ENCODE results near the gene GCSAM.
A peak's percentile ranks its signal among the peaks of the same experiment; 100 is the strongest.

GCSAM gene

DNA sequence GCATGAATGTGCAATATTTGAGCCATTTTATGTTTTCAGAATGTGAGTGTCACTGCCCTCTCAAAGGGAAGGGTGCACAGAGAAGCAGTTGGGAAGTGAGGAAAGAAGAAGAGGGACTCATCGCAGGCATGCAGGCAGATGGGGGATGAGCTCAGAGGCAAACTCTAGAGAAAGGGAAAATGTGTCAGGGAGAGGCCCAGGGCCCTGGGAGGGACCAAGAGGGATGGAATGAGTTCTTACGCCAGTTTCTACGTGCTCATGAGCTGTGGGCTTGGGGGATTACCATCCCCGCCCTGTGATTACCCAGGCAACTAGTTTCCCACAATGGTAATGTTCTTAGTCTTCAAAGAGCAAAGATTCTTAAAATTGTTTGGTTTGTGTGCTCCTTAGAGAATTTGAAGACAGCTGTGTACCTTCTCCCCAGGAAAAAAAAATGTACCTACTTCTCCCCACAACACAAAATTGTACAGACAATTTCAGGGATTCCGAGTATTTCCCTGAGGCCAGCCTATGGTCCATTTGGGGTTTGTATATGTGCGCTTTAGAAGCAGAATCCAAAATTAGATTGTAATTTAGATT is 17.8 kb downstream of the GCSAM start:
- DNase-seq = no peak
- intact Hi-C loops (cut with DNase I) = loop anchor here (10.0 kb wide), 1 partner anchor 410 kb away; no protein-coding TSS in a partner anchor

DNA sequence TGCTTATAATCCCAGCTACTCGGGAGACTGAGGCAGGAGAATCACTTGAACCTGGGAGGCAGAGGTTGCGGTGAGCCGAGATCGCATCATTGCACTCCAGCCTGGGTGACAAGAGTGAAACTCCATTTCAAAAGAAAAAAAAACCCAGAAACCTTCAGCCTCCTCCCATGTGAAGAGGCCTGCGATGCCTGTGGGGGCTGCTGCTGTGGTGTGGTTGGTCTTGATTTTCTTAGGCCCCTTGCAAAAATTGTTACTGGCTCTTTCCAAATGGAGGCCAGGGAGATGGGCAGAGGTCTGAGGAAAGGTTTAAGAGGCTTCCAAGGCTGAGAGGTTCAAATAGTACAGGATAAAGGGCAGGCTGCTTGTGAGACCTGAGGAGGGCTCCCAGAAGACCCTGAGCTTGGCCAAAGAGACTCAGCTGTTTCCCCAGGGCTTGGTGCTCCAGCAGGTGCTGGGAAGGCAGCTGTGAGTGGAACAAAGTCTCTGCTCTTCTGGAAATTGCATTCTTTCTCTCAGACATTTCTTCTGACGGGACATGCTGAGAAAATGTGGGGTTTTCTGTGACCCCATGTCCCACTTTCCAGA is 18.4 kb downstream of the GCSAM start:
- intact Hi-C loops (cut with DNase I) = loop anchor here (10.0 kb wide), 1 partner anchor 410 kb away; no protein-coding TSS in a partner anchor

DNA sequence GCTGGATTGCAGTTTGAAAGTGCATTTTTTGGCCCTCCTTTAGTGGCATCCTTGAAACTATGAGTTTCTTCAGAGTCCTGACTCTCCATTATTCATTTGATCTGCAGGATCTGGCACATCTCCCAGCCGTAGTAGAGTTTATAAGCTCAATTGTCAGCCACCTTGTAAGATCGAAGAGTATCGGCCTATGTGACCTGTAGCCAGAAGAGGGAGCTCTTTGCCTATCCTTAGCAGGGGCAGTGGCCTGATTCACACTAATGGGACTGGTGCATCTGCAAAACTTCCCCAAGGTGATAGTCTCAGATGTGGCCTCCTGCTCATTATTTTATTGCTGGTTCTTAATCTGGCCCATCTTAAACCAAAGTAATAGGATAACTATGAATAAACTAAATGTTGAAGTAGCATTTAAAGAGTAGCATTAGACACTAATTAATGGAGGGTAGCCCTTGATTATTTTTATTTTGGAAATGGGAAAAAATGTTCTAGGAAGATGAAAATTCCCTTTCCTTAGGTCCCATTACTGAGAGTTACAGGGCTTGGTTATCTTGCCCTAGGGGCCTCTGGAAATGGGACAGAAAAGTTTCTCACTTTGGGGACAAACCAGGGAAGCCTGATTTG is 21.2 kb downstream of the GCSAM start:
- intact Hi-C loops (cut with DNase I) = loop anchor here (10.0 kb wide), 1 partner anchor 413 kb away; no protein-coding TSS in a partner anchor
- peak in 38 of 42 donors; percentile 11 to 76 (median 48) for DNase-seq

More for the DNA sequence above, 18.4 kb downstream of the GCSAM start:
- DNase-seq = no peak

DNA sequence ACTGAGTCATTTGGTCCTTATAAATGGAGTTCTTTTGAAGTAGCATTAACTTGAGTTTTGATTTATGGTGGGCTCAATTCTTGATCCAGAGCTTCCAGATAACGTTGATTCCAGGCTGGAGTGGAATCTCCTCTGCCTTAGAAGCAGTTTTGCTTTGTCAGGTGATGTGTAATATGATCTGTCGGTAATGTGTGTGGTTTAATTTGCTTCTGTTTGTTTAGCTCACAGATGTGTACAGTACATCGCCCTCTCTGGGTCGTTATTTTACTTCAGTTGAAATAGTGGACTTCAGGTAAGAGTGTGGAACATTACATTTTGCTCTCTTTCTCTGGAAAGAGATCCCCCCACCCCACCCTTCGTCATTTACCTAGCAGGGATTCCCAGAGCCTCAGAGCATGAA is 23.7 kb downstream of the GCSAM start:
- intact Hi-C loops (cut with DNase I) = no loop called here
- DNase-seq = no peak

DNA sequence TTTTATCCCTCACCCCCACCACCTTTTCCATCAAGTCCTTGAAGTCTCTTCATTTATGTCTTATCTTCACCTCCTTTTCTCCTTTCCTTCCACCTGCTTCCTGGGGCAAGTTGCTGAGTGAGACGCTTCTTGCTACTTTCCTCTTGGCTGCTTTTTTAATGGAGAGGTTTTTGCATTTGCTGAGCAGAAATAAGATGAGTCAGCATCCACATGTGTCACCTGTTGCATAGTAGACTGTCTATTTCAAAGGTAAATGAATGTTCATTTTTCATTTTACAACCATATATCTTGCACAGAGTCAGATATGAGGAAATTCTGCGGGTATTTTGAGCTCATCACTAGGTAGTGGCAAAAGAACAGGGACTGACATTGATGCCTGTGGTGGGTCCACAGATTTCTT is 28.3 kb downstream of the GCSAM start:
- intact Hi-C loops (cut with DNase I) = no loop called here
- DNase-seq = peak in 5 of 42 donors; percentile 12 to 44 (median 31)

DNA sequence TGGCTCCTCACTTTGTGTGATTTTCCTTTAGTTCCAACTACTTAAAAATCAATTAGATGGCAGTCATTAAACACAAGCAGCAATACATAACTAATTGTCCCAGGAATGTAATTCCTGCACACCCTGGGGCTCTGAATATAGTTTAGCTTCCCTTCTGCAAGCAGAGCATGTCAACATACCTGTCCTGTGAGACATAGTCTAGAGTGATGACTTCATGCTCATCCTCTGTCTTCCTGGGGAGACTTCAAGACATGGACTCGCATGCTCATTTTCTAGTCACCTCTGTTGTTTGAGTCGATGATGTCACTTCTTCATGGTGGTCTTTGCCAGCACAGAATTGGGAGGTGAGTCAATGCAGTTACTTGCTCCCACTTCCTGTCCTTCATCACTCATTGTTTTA is 31.1 kb downstream of the GCSAM start:
- DNase-seq = no peak
- intact Hi-C loops (cut with DNase I) = no loop called here

DNA sequence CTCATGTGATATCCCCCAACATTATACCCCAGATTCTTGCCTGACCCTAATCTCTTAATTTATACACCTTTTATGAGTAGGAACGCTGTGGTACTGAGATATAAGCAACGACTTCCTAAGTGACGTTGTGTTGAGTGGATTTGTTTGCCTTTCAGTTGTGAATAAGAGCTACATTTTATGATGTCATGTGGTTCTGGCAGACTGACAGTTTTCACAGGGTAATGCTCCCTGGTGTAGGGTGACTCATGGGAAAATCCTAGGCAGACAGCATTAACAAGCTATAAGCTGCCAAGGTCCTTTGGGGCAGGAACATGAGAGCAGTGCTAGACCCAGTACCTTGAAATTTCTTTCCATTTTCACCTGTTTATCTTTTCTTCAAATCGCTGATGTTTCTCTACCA is 35.7 kb downstream of the GCSAM start:
- DNase-seq = peak in 16 of 42 donors; percentile 17 to 72 (median 38)

DNA sequence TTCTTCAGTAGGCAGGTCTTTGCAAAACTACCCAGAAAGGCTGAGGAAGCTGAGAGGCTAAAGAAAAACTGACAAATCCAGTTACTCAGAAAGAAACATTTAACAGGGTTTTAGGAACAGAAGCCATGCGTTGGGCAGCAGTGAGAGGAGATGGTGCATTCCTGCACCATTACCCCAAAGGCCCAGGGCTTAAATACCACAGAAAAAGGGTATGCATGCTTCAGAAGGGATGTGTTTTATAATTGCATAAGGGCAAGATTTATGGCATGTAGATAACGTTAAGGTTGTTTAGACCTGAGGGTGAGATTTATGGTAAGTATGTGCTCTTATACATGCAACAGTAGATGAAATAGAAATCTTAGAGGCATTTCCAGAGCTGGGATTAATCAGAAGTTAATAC is 36.9 kb downstream of the GCSAM start:
- intact Hi-C loops (cut with DNase I) = no loop called here

More for the DNA sequence above, 35.7 kb downstream of the GCSAM start:
- intact Hi-C loops (cut with DNase I) = no loop called here

DNA sequence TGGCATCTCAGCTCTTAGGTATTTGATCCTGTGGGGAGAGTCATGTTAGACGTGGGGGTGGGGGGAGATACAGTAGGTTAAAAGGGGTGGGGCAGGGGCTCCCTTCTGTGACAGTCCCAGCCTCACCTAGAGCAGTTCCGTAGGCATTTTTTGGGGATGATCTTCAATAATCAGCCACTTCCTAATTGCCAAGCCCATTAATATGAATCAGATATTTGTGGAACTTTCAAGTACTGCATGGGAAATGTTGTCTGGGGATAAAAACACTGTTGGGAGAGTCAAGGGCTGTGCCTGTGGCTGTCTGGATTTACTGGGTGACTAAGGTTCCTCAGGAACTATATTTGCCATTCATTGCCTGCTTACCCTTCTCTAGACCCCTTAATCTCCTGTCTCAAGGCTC is 37.3 kb downstream of the GCSAM start:
- intact Hi-C loops (cut with DNase I) = no loop called here
- DNase-seq = no peak

More for the DNA sequence above, 36.9 kb downstream of the GCSAM start:
- no peak for DNase-seq

DNA sequence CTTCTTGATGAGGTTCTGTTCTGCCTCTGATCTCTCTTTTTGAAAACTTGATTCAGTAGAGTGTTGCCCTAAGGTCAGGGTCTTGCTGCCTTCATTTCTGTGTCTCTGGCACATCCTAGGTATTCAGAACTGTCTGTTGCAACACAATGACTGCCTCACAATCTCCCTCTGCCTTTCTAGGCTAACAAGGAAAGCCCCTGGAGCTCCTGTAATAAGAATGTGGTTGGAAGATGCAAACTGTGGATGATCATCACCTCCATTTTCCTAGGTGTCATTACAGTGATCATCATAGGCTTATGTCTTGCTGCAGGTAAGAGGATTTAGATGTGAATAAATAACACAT is 39.9 kb downstream of the GCSAM start:
- DNase-seq = no peak
- intact Hi-C loops (cut with DNase I) = no loop called here

DNA sequence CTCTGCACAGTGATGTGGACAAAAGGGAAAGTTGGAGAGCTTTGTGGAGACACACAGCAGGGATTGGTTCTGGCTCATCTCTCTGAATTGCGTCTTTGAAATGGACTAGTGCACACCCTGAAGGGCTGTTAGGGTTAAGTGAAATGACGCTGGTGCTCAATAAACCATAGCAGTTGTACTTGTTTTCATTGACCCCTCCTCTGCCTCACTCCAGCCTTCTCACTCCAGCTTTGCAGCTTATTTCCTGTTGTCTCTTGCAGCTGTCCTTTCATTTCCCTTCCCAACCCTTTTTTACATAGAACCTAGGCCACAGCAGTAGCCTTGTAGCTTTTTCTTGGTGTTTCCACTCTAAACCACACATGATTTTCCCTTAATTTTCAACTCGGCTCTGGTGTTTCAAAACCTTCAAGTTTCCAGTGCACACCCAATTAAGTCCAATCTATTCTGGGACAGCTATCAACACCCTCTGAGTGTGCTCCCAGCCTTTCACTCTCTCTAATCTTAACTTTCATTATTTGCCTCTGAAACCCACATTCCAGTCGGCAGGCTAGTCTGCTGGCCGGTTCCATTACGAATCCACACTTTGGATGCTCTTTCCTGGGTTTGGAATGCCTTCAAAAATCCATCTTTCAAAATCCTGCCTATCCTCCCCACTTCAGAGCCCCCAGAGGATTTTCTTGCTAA is 40.4 kb downstream of the GCSAM start:
- intact Hi-C loops (cut with DNase I) = no loop called here
- peak in 1 of 42 donors; percentile 21 for DNase-seq

DNA sequence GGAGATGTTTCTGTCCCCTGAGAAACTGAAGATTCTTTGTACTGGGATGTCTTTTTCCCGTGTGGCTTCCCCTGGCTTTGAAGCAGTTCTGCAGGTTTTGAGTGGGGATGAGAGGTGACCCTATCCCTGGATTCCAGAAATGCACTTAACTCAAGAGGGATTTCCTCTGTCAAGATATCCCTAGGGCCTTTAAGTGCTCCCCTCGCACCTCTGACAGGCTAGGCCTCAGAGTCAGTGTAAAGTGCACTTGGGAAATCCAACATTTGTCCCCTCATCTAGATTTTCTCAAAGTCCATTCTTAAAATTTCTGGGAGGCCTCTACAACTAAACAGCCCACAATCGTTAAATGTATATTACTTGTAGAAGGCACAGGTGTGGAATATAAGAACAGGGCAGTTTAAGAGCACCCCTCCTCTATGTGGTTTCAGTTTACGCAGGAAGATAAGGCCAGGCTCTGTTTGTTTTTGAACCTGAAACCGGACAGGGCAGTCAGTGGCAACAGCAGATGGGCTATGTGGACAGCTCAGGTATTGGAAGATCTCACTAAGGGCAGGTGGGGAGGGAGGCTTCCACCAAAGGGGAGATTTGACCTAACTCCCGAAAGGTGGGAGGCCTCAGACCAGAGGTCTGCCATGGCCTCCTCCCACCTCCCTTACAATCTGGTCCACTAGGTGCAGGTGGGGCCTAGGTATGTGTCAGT is 42.0 kb downstream of the GCSAM start:
- intact Hi-C loops (cut with DNase I) = no loop called here
- DNase-seq = no peak

DNA sequence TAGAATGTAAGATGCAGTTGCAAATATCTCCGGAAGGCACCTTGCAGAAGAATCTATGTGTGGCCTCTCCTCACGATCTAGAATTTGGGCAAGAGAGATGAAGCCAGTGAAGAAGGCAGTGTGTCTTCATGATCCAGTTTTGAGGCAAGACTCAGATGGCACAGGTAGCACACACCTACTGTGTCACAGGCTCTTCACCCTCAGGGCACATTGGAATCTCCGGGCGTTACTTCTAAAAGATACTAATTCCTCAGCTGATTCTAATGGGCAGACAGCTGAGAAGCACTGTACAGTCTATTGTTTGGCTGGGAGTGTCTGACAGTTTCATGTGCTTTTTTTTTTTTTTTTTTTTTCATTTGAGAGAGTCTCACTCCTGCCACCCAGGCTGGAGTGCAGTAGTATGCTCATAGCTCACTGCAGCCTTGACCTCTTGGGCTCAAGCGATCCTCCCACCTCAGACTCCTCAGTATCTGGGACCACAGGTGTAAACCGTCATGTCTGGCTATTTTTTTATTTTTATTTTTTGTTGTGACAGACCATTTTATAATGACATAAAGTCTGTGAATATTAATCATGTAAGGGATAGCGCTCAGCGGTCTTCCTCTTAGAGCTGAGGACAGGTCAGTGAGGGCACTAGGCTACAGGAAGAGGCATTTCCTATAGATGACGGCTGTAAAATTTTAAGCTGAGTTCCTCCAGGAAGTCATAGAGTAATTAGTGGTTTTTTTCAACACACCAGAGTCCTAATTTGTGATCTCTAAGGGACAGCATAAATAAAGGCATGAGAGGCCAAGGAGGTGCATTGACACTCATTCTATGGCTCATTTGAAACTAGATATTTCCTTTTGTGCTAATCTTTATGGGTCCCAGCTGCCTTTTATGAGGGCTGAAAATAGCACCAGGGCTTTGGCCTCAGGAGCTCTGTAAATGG is 42.8 kb downstream of the GCSAM start:
- no peak for DNase-seq
- intact Hi-C loops (cut with DNase I) = no loop called here

DNA sequence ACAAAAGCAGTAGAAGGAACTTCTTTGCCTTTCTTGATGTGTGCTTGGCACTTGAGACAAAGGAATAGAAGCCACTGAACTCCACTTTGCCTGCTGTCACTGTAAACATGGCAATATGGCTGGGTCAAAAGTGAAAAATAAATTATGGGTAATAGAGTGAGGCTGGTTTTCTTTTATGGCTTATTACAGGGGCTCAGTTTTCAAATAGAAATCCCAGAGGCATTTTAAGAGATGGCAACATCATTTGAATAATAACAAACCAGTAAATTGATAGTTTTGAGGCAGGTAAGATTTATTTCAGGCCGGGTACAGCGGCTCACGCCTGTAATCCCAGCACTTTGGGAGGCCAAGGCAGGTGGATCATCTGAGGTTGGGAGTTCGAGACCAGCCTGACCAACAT is 44.1 kb downstream of the GCSAM start:
- DNase-seq = no peak
- intact Hi-C loops (cut with DNase I) = no loop called here

DNA sequence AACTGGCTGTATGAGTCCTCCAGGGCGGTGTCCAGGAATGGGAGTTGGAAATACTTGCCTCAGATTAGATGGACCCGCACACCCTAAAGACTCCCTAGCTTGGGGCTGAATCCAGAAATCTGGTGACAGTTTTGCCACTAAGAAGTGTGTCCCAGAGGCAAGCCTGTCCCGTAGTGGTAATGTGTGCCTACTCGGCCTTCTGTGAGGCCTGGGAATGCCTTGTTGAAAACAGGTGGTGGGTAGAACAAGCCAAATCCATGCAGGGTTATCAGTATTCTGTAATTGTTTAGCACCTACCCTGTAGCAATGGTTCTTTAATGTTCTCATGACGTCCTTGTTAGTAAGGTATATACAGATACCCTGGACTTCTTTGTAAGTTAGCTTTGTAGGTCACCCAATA is 45.3 kb downstream of the GCSAM start:
- no peak for DNase-seq

DNA sequence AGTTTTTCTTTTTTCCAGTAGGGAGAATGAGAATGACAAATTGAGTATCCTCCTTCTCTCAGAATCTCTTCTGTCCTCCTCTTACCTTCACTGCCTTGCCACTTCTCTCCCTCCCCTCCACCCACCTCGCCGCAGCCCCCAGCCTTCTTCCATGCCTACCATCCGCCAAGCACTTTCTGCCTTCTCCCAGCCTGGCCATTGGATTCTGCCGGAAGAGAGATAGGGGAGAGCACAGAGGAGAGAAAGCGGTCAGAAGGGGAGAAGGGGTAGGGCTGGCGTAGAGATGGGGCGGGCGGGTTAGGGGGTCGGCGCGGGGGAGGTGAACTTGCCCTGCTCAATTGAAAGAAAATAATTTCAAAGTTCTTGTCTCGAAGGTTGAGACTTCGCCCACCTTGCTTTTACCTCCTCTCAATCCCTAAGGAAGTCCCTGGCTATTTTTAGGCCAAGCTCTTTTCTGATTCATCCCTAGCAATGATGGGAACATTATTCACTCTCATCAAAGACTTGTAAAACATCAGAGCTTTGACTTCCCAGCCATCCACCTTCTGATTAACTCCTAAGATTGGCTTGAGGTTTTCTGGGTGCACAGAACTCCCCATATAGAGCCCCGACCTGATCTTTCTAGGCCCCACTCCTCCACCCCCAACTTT is 46.0 kb downstream of the GCSAM start:
- DNase-seq = peak in 8 of 42 donors; percentile 13 to 52 (median 38)
- intact Hi-C loops (cut with DNase I) = no loop called here

More for the DNA sequence above, 45.3 kb downstream of the GCSAM start:
- intact Hi-C loops (cut with DNase I) = no loop called here

DNA sequence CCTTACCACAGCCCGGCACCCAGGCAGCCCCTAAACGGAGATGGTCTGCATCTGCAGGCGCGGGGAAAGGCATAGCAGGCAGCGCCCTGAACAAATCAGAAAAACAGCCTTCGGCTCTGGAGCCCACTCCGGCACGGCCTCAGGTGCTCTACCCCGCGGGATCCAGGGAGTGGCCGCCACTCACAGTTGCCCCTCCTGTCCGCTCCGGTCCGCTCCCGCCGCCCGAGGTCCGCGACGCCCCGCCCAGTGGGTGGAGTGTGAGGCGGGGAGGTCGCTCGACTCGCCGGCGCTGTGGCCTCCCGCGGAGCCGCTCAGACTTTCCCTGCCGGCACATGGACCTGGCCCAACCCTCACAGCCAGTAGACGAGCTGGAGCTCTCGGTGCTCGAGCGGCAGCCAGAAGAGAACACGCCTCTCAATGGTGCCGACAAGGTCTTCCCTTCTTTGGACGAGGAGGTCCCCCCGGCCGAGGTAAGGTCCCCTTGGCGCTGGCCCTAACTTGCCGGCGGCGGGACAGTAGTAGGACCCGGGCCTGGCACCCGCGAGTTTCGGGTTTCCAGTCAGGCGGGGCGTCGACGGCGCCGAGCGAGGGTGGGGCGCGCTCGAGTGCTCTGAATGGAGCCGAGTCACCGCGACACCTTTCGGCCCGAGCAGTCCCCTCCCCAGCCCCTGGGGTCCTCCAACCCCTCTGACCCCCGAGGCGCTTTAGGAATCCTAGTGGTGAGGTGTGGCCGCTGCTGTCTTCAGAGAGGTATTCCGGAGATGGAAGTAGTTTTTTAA is 46.8 kb downstream of the GCSAM start, which contains the start of gene C3orf52:
TSS of gene C3orf52 (plus strand) at position 314 of the 779 bp plus-strand sequence. CDS start at position 333, 19 bp downstream.
- intact Hi-C loops (cut with DNase I) = no loop called here
- DNase-seq = peak in 41 of 42 donors; percentile 17 to 77 (median 47)
